AML-193 (cell line): ENCODE results near the gene NAGS.
"Not testable (repeated sequence)": the region's sequence is repeated elsewhere in the genome, so short reads cannot be mapped to it uniquely, and the experiment has no call there.

Source experiments
- DNase-seq, 2 experiments: peaks; one replicate each; lab custom pipeline; 2025; lab: John Stamatoyannopoulos, UW

Gene NAGS

GRCh38 chr17:44039829-44040635, 35.6 kb downstream of the NAGS start:
- no peak for DNase-seq

- no peak for DNase-seq
Observed at GRCh38 chr17:44043272-44043696, 38.9 kb downstream of the NAGS start.

GRCh38 chr17:44044071-44044470, 39.6 kb downstream of the NAGS start:
- DNase-seq: no peak

GRCh38 chr17:44045486-44045885, 41.1 kb downstream of the NAGS start:
- DNase-seq: no peak

- not testable (repeated sequence) for DNase-seq
Observed at GRCh38 chr17:44046893-44047292, 42.5 kb downstream of the NAGS start.

GRCh38 chr17:44049294-44050060, 45.1 kb downstream of the NAGS start:
- no peak for DNase-seq

GRCh38 chr17:44053125-44053872, 48.9 kb downstream of the NAGS start:
- no peak for DNase-seq
